Keratinocyte (primary cell): ENCODE results near the gene EPB41.

Experiments
- EZH2 ChIP-seq: IDR thresholded peaks from one replicate; pipeline ENCODE4 v1.6.1; 2012; ENCODE audit warnings: inconsistent platforms, mild to moderate bottlenecking, low read length, moderate library complexity
- TF ChIP-seq, protein P1 (sequence below), 3 experiments: IDR thresholded peaks in 1 of 3; conservative IDR thresholded peaks in 1 of 3; optimal IDR thresholded peaks in 1 of 3; 2 replicates in 2 of 3; 3 replicates in 1 of 3; pipeline versions ENCODE3 to v1.5.1; 2011; ENCODE audit warnings: low read length in 3 of 3, mild to moderate bottlenecking in 3 of 3, moderate library complexity in 2 of 3, control low read depth in 1 of 3, inconsistent platforms in 1 of 3; ENCODE audit not compliant: insufficient read depth in 2 of 3; ENCODE audit errors: extremely low read depth in 1 of 3

DNA sequence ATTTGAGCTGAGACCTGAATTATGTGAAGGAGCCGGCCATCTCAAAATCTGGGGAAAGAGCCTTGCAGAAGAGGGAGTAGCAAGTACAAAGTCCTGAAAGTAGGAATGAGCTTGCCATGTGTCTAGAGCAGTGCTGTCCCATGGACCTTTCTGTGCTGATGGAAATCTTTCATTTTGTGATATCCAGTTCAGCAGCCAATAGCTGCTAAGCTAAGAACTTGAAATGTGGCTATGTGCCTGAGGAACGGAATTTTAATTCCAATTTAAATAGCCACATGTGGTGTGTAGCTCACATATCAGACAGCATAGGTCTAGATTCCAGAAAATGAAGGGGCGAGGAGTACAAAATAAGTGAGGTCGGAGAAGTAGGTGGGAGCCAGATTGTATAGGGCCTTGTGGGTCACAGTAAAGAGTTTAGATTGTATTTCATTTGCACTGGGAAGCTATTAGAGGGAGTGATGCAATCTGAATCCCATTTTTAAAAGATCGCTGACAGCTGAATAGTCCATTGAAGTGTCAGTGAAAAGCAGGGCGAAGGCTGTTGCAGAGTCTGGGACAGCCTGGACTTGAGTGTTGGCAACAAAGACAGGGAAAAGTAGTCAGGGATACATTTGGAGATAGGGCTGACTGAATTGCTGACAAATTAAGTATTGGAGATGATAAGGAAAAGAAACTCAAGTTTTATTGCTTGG lies 129.1 kb downstream of the EPB41 start:
- TF ChIP-seq, protein P1, sequence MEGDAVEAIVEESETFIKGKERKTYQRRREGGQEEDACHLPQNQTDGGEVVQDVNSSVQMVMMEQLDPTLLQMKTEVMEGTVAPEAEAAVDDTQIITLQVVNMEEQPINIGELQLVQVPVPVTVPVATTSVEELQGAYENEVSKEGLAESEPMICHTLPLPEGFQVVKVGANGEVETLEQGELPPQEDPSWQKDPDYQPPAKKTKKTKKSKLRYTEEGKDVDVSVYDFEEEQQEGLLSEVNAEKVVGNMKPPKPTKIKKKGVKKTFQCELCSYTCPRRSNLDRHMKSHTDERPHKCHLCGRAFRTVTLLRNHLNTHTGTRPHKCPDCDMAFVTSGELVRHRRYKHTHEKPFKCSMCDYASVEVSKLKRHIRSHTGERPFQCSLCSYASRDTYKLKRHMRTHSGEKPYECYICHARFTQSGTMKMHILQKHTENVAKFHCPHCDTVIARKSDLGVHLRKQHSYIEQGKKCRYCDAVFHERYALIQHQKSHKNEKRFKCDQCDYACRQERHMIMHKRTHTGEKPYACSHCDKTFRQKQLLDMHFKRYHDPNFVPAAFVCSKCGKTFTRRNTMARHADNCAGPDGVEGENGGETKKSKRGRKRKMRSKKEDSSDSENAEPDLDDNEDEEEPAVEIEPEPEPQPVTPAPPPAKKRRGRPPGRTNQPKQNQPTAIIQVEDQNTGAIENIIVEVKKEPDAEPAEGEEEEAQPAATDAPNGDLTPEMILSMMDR (optimal IDR thresholded peaks at IDR 0.05 in 1 of 3, IDR thresholded peaks at IDR 0.05 in 1 of 3, conservative IDR thresholded peaks at IDR 0.05 in 1 of 3; ENCODE audit: extremely low read depth in 1 of 3, insufficient read depth in 2 of 3, low read length in 3 of 3): no peak
- TF ChIP-seq EZH2: no peak
